ENCODE measurements around the gene CSF1R. TPM values are rescaled to one million over a fixed set of nuclear protein-coding genes. Genes with fewer than 3 reads are reported as not detected.
A peak's percentile ranks its signal among the peaks of the same experiment; 100 is the strongest.

The CSF1R gene
- total RNA-seq, 2 donors from 2014 or later = not detected

DNA sequence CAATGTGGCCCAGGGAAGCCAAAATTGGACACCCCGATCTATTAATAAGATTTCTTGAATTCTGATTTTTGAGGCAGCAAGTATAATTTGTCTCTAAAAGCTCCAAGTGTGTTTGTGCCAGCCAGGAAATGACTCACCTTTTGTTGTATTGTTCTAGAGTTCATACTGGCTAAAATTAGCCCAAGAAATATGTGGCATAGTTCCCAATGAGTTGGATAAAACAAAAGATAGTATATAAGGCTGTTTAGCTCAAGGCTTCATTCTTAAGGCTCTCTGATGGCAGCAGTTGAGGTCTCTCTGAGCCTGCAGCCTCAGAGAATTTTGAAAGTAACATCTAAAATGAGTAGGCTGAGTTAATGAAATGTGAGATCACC is 64.2 kb downstream of the CSF1R start:
- no peak for DNase-seq
- Histone ChIP-seq H3K4me3 (ENCODE audit: low read length) (no peak overlapping the region), H3K27me3 (ENCODE audit: control insufficient read depth, insufficient read depth, low read length, poor library complexity, severe bottlenecking) (no peaks in the 10 kb centered on the region), H3K9me3 (ENCODE audit: control insufficient read depth, low read length) (no peaks in the 10 kb centered on the region), H3K36me3 (ENCODE audit: control insufficient read depth, insufficient read depth, low read length) (peaks cover 94% of the 10 kb centered on the region), H3K27ac (ENCODE audit: low read depth, low read length) (no peak overlapping the region), H3K4me1 (ENCODE audit: control insufficient read depth, insufficient read depth, low read length) (no peaks in the 10 kb centered on the region), H3K9ac (ENCODE audit: extremely low read depth, low read length, poor library complexity, severe bottlenecking) (no peak overlapping the region)
- TF ChIP-seq CTCF (conservative IDR thresholded peaks at IDR 0.05) = no peak
- peak overlapping the region; percentile 91 for H3K27ac Mint-ChIP-seq
- no peaks in the 10 kb centered on the region for H3K27me3 Mint-ChIP-seq (ENCODE audit: insufficient read depth)
- H3K36me3 Mint-ChIP-seq (ENCODE audit: low read depth) = peaks cover 77% of the 10 kb centered on the region
- 88 to 96% methylated on average over 1 of the region's 1 CpG for WGBS, 2 experiments (ENCODE audit: insufficient coverage in 1 of 2, insufficient read length in 1 of 2)
- peaks cover 16% of the 10 kb centered on the region for H3K4me1 Mint-ChIP-seq
- no peak overlapping the region for H3K4me3 Mint-ChIP-seq
- H3K9me3 Mint-ChIP-seq = no peaks in the 10 kb centered on the region

DNA sequence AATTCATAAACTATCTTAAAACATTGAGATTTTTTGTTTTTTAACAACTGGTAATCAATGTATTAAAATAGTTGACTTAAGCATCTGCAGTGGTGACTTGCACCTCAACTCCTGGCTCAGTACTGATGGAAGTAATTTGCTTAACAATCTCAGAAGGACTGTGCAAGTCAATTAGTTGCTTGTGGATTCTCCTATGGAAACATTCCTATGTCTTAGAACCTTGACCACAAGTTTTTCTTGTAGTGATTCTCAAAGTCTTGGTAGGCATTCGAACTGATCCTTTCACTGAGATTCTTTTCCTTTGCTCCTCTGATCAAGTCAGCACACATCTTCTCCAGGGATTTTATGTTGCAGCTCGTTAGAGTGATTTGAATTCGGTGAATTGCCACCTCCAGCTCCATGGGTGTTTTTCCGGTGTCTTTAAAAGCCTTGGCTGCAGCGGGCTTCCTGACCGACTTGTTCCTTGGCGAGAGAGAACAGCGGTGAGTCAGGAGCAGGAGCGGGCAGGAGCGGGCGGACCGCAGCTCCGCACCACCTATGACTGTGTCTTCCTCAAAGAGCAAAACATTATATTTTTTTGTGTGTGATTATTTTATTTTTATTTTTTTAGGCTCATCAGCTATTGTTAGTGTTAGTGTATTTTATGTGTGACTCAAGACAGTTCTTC is 64.7 kb downstream of the CSF1R start:
- peaks cover 94% of the 10 kb centered on the region for H3K36me3 ChIP-seq (ENCODE audit: control insufficient read depth, insufficient read depth, low read length)
- H3K4me1 ChIP-seq (ENCODE audit: control insufficient read depth, insufficient read depth, low read length) = no peaks in the 10 kb centered on the region
- H3K4me3 ChIP-seq (ENCODE audit: low read length) = no peak overlapping the region
- H3K9me3 ChIP-seq (ENCODE audit: control insufficient read depth, low read length) = no peaks in the 10 kb centered on the region
- peaks cover 16% of the 10 kb centered on the region for H3K4me1 Mint-ChIP-seq
- 42 to 71% methylated on average over 3 to 13 of the region's 13 CpGs for WGBS, 2 experiments (ENCODE audit: insufficient coverage in 1 of 2, insufficient read length in 1 of 2)
- peak overlapping the region; percentile 91 for H3K27ac Mint-ChIP-seq
- H3K9ac ChIP-seq (ENCODE audit: extremely low read depth, low read length, poor library complexity, severe bottlenecking) = no peak overlapping the region
- H3K27me3 ChIP-seq (ENCODE audit: control insufficient read depth, insufficient read depth, low read length, poor library complexity, severe bottlenecking) = no peaks in the 10 kb centered on the region
- peaks cover 2% of the 10 kb centered on the region for H3K9me3 Mint-ChIP-seq
- no peak overlapping the region for H3K4me3 Mint-ChIP-seq
- H3K27me3 Mint-ChIP-seq (ENCODE audit: insufficient read depth) = no peaks in the 10 kb centered on the region
- peak; percentile 89 for DNase-seq
- H3K27ac ChIP-seq (ENCODE audit: low read depth, low read length) = peak overlapping the region; percentile 8
- TF ChIP-seq CTCF (conservative IDR thresholded peaks at IDR 0.05) = no peak
- peaks cover 77% of the 10 kb centered on the region for H3K36me3 Mint-ChIP-seq (ENCODE audit: low read depth)

GRCh38 chr5:150020249-150020648 is 66.1 kb downstream of the CSF1R start:
- TF ChIP-seq CTCF (conservative IDR thresholded peaks at IDR 0.05) = no peak

More at GRCh38 chr5:150020249-150020648, 66.1 kb downstream of the CSF1R start:
- Histone ChIP-seq H3K27ac (ENCODE audit: low read depth, low read length) (no peak overlapping the region), H3K27me3 (ENCODE audit: control insufficient read depth, insufficient read depth, low read length, poor library complexity, severe bottlenecking) (no peaks in the 10 kb centered on the region), H3K9me3 (ENCODE audit: control insufficient read depth, low read length) (peaks cover 12% of the 10 kb centered on the region), H3K36me3 (ENCODE audit: control insufficient read depth, insufficient read depth, low read length) (peaks cover 99% of the 10 kb centered on the region), H3K4me3 (ENCODE audit: low read length) (no peak overlapping the region), H3K9ac (ENCODE audit: extremely low read depth, low read length, poor library complexity, severe bottlenecking) (no peak overlapping the region), H3K4me1 (ENCODE audit: control insufficient read depth, insufficient read depth, low read length) (no peaks in the 10 kb centered on the region)
- no peak for DNase-seq
- 89 to 96% methylated on average over 1 of the region's 1 CpG for WGBS, 2 experiments (ENCODE audit: insufficient coverage in 1 of 2, insufficient read length in 1 of 2)
- H3K9me3 Mint-ChIP-seq = peaks cover 14% of the 10 kb centered on the region
- no peaks in the 10 kb centered on the region for H3K27me3 Mint-ChIP-seq (ENCODE audit: insufficient read depth)
- peaks cover 77% of the 10 kb centered on the region for H3K36me3 Mint-ChIP-seq (ENCODE audit: low read depth)
- H3K27ac Mint-ChIP-seq = peak overlapping the region; percentile 36
- peaks cover 16% of the 10 kb centered on the region for H3K4me1 Mint-ChIP-seq
- no peak overlapping the region for H3K4me3 Mint-ChIP-seq

All from endodermal cell (in vitro differentiated cells).